Thymus (tissue), 11 donors: Measurements from ENCODE around the gene TIGD3. TPM values are rescaled to one million over a fixed set of nuclear protein-coding genes. Genes with fewer than 3 reads are reported as not detected.
A peak's percentile ranks its signal among the peaks of the same experiment; 100 is the strongest.

Source experiments
- DNase-seq, 9 donors: peaks; one replicate each; pipeline ENCODE4 v3.0.0-alpha.2; 2013; ENCODE audit warnings: low spot score in 9 of 9, low read depth in 6 of 9, missing footprints in 1 of 9
- H3K27ac ChIP-seq, 2 donors: one replicate each; pipeline ENCODE4 v1.5.1; 2013; ENCODE audit warnings: control low read depth in 1 of 2, low read depth in 1 of 2, low read length in 1 of 2, mild to moderate bottlenecking in 1 of 2, moderate library complexity in 1 of 2
- H3K27me3 ChIP-seq, 2 donors: one replicate each; pipeline ENCODE4 v1.5.1; 2013; ENCODE audit warnings: low read length in 1 of 2; ENCODE audit not compliant: control insufficient read depth in 2 of 2, insufficient read depth in 1 of 2
- H3K36me3 ChIP-seq, 2 donors: one replicate each; pipeline ENCODE4 v1.5.1; 2013; ENCODE audit warnings: low read length in 1 of 2, mild to moderate bottlenecking in 1 of 2, moderate library complexity in 1 of 2; ENCODE audit not compliant: control insufficient read depth in 2 of 2, insufficient read depth in 2 of 2
- H3K4me1 ChIP-seq, 2 donors: one replicate each; pipeline ENCODE4 v1.5.1; 2013; ENCODE audit warnings: low read length in 2 of 2; ENCODE audit not compliant: control insufficient read depth in 2 of 2, insufficient read depth in 2 of 2
- H3K4me3 ChIP-seq, 2 donors: one replicate each; pipeline ENCODE4 v1.5.1; 2013; ENCODE audit warnings: low read length in 2 of 2, control low read depth in 1 of 2, mild to moderate bottlenecking in 1 of 2
- H3K9me3 ChIP-seq, 2 donors: one replicate each; pipeline ENCODE4 v1.5.1; 2013; ENCODE audit warnings: low read length in 1 of 2, mild to moderate bottlenecking in 1 of 2; ENCODE audit not compliant: control insufficient read depth in 2 of 2, insufficient read depth in 1 of 2
- WGBS: extraction: QIAGEN DNeasy Blood & Tissue Kit; methylation state at CpG from one replicate; pipeline ENCODE4 v1.1.7; 2013; 5-methylcytosine and 5-hydroxymethylcytosine counted together
- polyA plus RNA-seq: library from polyadenylated mRNA; stranded (reverse); fragments of 200-250 nt; gene quantifications from one replicate; pipeline ENCODE4 v1.2.3, GENCODE V29; 2013
- total RNA-seq: library from RNA; stranded (reverse); fragments of 120-200 nt; gene quantifications from one replicate; pipeline ENCODE4 v1.2.4, GENCODE V29; 2013
- donor health status: healthy.

TIGD3 gene
- total and polyA plus RNA-seq, 2 donors, result 1.0 to 1.9 TPM

- peak in 1 of 9 donors; percentile 41 for DNase-seq
- peaks cover 15 to 20% of the 10 kb centered on the region in 2 donors for H3K4me1 ChIP-seq
- no peak overlapping the region for H3K4me3 ChIP-seq
- no peaks in the 10 kb centered on the region for H3K9me3 ChIP-seq
- H3K36me3 ChIP-seq, result peaks cover 60 to 73% of the 10 kb centered on the region in 2 donors
- H3K27me3 ChIP-seq, result no peaks in the 10 kb centered on the region
- 24% methylated on average over 13 of the region's 13 CpGs for WGBS
- H3K27ac ChIP-seq, result peak overlapping the region; percentile 19 to 74
Observed at GRCh38 chr11:65404210-65404609, 49.7 kb downstream of the TIGD3 start.

- 94% methylated on average over 24 of the region's 24 CpGs for WGBS
- H3K27me3 ChIP-seq, result no peaks in the 10 kb centered on the region
- no peak overlapping the region for H3K4me3 ChIP-seq
- peaks cover 60 to 73% of the 10 kb centered on the region in 2 donors for H3K36me3 ChIP-seq
- no peak for DNase-seq
- H3K27ac ChIP-seq, result peak overlapping the region in 1 of 2 donors; percentile 19
- peaks cover 15 to 20% of the 10 kb centered on the region in 2 donors for H3K4me1 ChIP-seq
- no peaks in the 10 kb centered on the region for H3K9me3 ChIP-seq
Observed at GRCh38 chr11:65404638-65405339, 50.2 kb downstream of the TIGD3 start.

Other genes starting within 250 kb of the TIGD3 start
- gene TM7SF2, start 242.9 kb upstream of the TIGD3 start, total RNA-seq, result 16.1 TPM
- gene TM7SF2, start 242.9 kb upstream of the TIGD3 start, polyA plus RNA-seq, result 35.8 TPM
- gene ZNHIT2, start 237.1 kb upstream of the TIGD3 start, total RNA-seq, result 10.1 TPM
- 16.5 TPM for gene ZNHIT2, start 237.1 kb upstream of the TIGD3 start, polyA plus RNA-seq
- 1,067 TPM for gene FAU, start 232.6 kb upstream of the TIGD3 start, total RNA-seq
- 1,132 TPM for gene FAU, start 232.6 kb upstream of the TIGD3 start, polyA plus RNA-seq
- 42.3 TPM for gene MRPL49, start 232.4 kb upstream of the TIGD3 start, total RNA-seq
- gene MRPL49, start 232.4 kb upstream of the TIGD3 start, polyA plus RNA-seq, result 36.2 TPM
- 3.6 TPM for gene SYVN1, start 220.2 kb upstream of the TIGD3 start, total RNA-seq
- gene SYVN1, start 220.2 kb upstream of the TIGD3 start, polyA plus RNA-seq, result 22.7 TPM
- gene SPDYC, start 184.5 kb upstream of the TIGD3 start, total RNA-seq, result not detected
- gene SPDYC, start 184.5 kb upstream of the TIGD3 start, polyA plus RNA-seq, result 0.11 TPM
- gene CAPN1, start 172.8 kb upstream of the TIGD3 start, total RNA-seq, result 31.9 TPM
- 104 TPM for gene CAPN1, start 172.8 kb upstream of the TIGD3 start, polyA plus RNA-seq
- gene POLA2, start 92.8 kb upstream of the TIGD3 start, total RNA-seq, result 21.0 TPM
- gene POLA2, start 92.8 kb upstream of the TIGD3 start, polyA plus RNA-seq, result 7.3 TPM
- 0.33 TPM for gene CDC42EP2, start 39.9 kb upstream of the TIGD3 start, total RNA-seq
- gene CDC42EP2, start 39.9 kb upstream of the TIGD3 start, polyA plus RNA-seq, result 3.2 TPM
- 29.7 TPM for gene DPF2, start 20.9 kb upstream of the TIGD3 start, total RNA-seq
- gene DPF2, start 20.9 kb upstream of the TIGD3 start, polyA plus RNA-seq, result 30.8 TPM
- 8.1 TPM for gene SLC25A45, start 27.9 kb downstream of the TIGD3 start, total RNA-seq
- gene SLC25A45, start 27.9 kb downstream of the TIGD3 start, polyA plus RNA-seq, result 35.3 TPM
- 15.2 TPM for gene FRMD8, start 31.9 kb downstream of the TIGD3 start, total RNA-seq
- 21.4 TPM for gene FRMD8, start 31.9 kb downstream of the TIGD3 start, polyA plus RNA-seq
- gene NEAT1, start 68.0 kb downstream of the TIGD3 start, total RNA-seq, result 9.2 TPM
- 3,325 TPM for gene NEAT1, start 68.0 kb downstream of the TIGD3 start, polyA plus RNA-seq
- gene MALAT1, start 144.3 kb downstream of the TIGD3 start, total RNA-seq, result 3,158 TPM
- 682 TPM for gene MALAT1, start 144.3 kb downstream of the TIGD3 start, polyA plus RNA-seq
- 41.0 TPM for gene SCYL1, start 170.3 kb downstream of the TIGD3 start, total RNA-seq
- gene SCYL1, start 170.3 kb downstream of the TIGD3 start, polyA plus RNA-seq, result 68.1 TPM
- 13.3 TPM for gene LTBP3, start 203.6 kb downstream of the TIGD3 start, total RNA-seq
- gene LTBP3, start 203.6 kb downstream of the TIGD3 start, polyA plus RNA-seq, result 64.6 TPM
- gene ZNRD2, start 215.7 kb downstream of the TIGD3 start, total RNA-seq, result 40.7 TPM
- 38.0 TPM for gene ZNRD2, start 215.7 kb downstream of the TIGD3 start, polyA plus RNA-seq
- gene FAM89B, start 217.8 kb downstream of the TIGD3 start, total RNA-seq, result 47.2 TPM
- 62.2 TPM for gene FAM89B, start 217.8 kb downstream of the TIGD3 start, polyA plus RNA-seq
- gene EHBP1L1, start 221.3 kb downstream of the TIGD3 start, total RNA-seq, result 19.9 TPM
- gene EHBP1L1, start 221.3 kb downstream of the TIGD3 start, polyA plus RNA-seq, result 66.5 TPM
- 0.66 TPM for gene KCNK7, start 241.0 kb downstream of the TIGD3 start, total RNA-seq
- gene KCNK7, start 241.0 kb downstream of the TIGD3 start, polyA plus RNA-seq, result 3.8 TPM